PC-3 (cell line): ENCODE measurements around the gene MCOLN2.

Source experiments
- CTCF ChIP-seq: fragments of 300-600 bp; sonication (generic); conservative IDR thresholded peaks from 2 replicates; pipeline ENCODE4 v1.5.1; 2017; ENCODE audit warnings: antibody characterized with exemption, low read depth, mild to moderate bottlenecking, low read length
- EZH2 ChIP-seq: fragments of 300-600 bp; sonication (generic); IDR thresholded peaks from one replicate; pipeline ENCODE4 v1.6.1; 2017; ENCODE audit warnings: antibody characterized with exemption, mild to moderate bottlenecking, low read length; ENCODE audit not compliant: unreplicated experiment

DNA sequence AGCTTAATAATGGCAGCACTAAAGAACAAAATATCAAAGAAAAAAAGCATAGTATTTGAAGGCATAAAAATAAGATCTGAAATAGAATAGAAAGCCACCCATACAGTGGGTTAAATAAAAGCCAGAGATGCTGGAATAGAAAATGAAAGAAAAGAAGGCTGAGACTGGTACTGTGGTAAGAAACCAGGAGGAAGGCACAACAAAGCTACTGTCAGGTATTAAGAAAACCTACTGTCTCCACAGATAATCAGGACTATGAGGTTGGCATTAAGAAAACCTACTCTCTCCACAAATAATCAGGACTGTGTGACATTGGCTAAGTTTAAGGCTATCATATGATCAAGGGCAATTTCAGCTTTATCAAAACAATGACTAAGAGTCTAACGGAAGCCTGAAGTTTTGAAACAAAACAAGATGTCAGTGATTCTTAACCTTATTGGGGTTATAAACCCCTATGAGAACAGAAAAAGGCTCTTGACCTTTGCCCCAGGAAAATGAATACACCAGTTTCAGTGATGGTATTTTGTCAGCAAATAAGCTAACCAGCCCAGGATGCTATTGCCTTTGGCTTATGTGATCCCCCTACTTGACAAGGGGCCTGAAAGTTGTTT, 24.4 kb downstream of the MCOLN2 start:
- TF ChIP-seq CTCF (no peak), EZH2 (no peak)
